Measurements from ENCODE around the gene ATAD3C. TPM values are rescaled to one million over a fixed set of nuclear protein-coding genes. Genes with fewer than 3 reads are reported as not detected.
"Not testable (repeated sequence)": the region's sequence is repeated elsewhere in the genome, so short reads cannot be mapped to it uniquely, and the experiment has no call there.

ATAD3C gene
- total and polyA plus RNA-seq, 2 experiments from 2014 or later: 0.45 to 1.3 TPM

- peaks cover 12% of the 10 kb centered on the region for H3K79me2 ChIP-seq (replicated peaks; ENCODE audit: insufficient read depth)
- H3K4me3 Mint-ChIP-seq; H3K36me3 ChIP-seq (ENCODE audit: insufficient read depth); H3K4me1 Mint-ChIP-seq; H3K4me1 ChIP-seq (ENCODE audit: insufficient read depth); H2AFZ ChIP-seq; H3F3A ChIP-seq (replicated peaks; ENCODE audit: low read depth); DNase-seq (ENCODE audit: low spot score); H3K4me3 ChIP-seq; H3K9me2 ChIP-seq (ENCODE audit: insufficient read depth); H3K9me3 Mint-ChIP-seq; H3K27ac ChIP-seq (ENCODE audit: low read depth); H3K27me3 Mint-ChIP-seq (ENCODE audit: insufficient read depth, low read depth, poor library complexity); ATAC-seq; H3K4me2 ChIP-seq; H3K27ac Mint-ChIP-seq; H4K20me1 ChIP-seq (replicated peaks; ENCODE audit: insufficient read depth); H3K27me3 ChIP-seq (ENCODE audit: insufficient read depth): not testable (repeated sequence)
- H3K36me3 Mint-ChIP-seq (ENCODE audit: low read depth): peaks cover 70% of the 10 kb centered on the region
Observed at GRCh38 chr1:1480488-1480867, 31.0 kb downstream of the ATAD3C start.

GRCh38 chr1:1481811-1482210 lies 32.3 kb downstream of the ATAD3C start:
- ATAC-seq; H3K36me3 ChIP-seq (ENCODE audit: insufficient read depth): not testable (repeated sequence)

GRCh38 chr1:1482856-1483255 lies 33.4 kb downstream of the ATAD3C start:
- Mint-ChIP-seq H3K4me3 (no peak overlapping the region), H3K4me1 (no peaks in the 10 kb centered on the region), H3K27me3 (ENCODE audit: insufficient read depth, low read depth, poor library complexity) (peaks cover 8% of the 10 kb centered on the region), H3K9me3 (no peaks in the 10 kb centered on the region), H3K36me3 (ENCODE audit: low read depth) (peaks cover 63% of the 10 kb centered on the region), H3K27ac (no peak overlapping the region)
- H4K20me1 ChIP-seq (replicated peaks; ENCODE audit: insufficient read depth): peaks cover 5% of the 10 kb centered on the region; the same call in 1 of the 2 replicates
- H3K4me3 ChIP-seq: no peak overlapping the region
- ATAC-seq: no peak
- H3K4me2 ChIP-seq: no peak overlapping the region
- no peaks in the 10 kb centered on the region for H3K9me2 ChIP-seq (ENCODE audit: insufficient read depth)
- H3F3A ChIP-seq (replicated peaks; ENCODE audit: low read depth): 0 out of 2 replicates have a peak, but pooled peaks cover 6% of the 10 kb centered on the region
- H3K36me3 ChIP-seq (ENCODE audit: insufficient read depth): peaks cover 10% of the 10 kb centered on the region
- no peaks in the 10 kb centered on the region for H3K79me2 ChIP-seq (replicated peaks; ENCODE audit: insufficient read depth)
- no peak overlapping the region for H2AFZ ChIP-seq
- no peak overlapping the region for H3K27ac ChIP-seq (ENCODE audit: low read depth)
- TF ChIP-seq ETS1 (IDR thresholded peaks at IDR 0.05) (no peak), ZNF114 (CRISPR knock-in tag; IDR thresholded peaks at IDR 0.05) (no peak), STAT1 (IDR thresholded peaks at IDR 0.05; ENCODE audit: unreplicated experiment) (no peak), JUNB (IDR thresholded peaks at IDR 0.05; ENCODE audit: unreplicated experiment) (no peak), EZH2phosphoT487 (IDR thresholded peaks at IDR 0.05; ENCODE audit: unreplicated experiment) (no peak), CREB1 (CRISPR knock-in tag; IDR thresholded peaks at IDR 0.05; ENCODE audit: low read depth) (no peak), ZNF331 (CRISPR knock-in tag; IDR thresholded peaks at IDR 0.05; ENCODE audit: low read depth) (no peak)
- DNase-seq (ENCODE audit: low spot score): no peak
- H3K4me1 ChIP-seq (ENCODE audit: insufficient read depth): no peaks in the 10 kb centered on the region
- no peaks in the 10 kb centered on the region for H3K27me3 ChIP-seq (ENCODE audit: insufficient read depth)

More at GRCh38 chr1:1481811-1482210, 32.3 kb downstream of the ATAD3C start:
- not testable (repeated sequence) for H3K4me2 ChIP-seq; H3K9me2 ChIP-seq (ENCODE audit: insufficient read depth); H3K27ac ChIP-seq (ENCODE audit: low read depth); H3K4me3 ChIP-seq; H3K4me1 ChIP-seq (ENCODE audit: insufficient read depth); H3K27me3 Mint-ChIP-seq (ENCODE audit: insufficient read depth, low read depth, poor library complexity); H3K4me1 Mint-ChIP-seq; H2AFZ ChIP-seq; H3K79me2 ChIP-seq (replicated peaks; ENCODE audit: insufficient read depth); H3F3A ChIP-seq (replicated peaks; ENCODE audit: low read depth); H4K20me1 ChIP-seq (replicated peaks; ENCODE audit: insufficient read depth); H3K9me3 Mint-ChIP-seq; DNase-seq (ENCODE audit: low spot score); H3K4me3 Mint-ChIP-seq; H3K27me3 ChIP-seq (ENCODE audit: insufficient read depth); H3K27ac Mint-ChIP-seq
- H3K36me3 Mint-ChIP-seq (ENCODE audit: low read depth): peaks cover 64% of the 10 kb centered on the region
- peak; percentile 80 for TF ChIP-seq EZH2phosphoT487 (IDR thresholded peaks at IDR 0.05; ENCODE audit: unreplicated experiment)

Data from GM23338 (cell line).